SW480 (cell line): ENCODE measurements around the gene CACNB4.

ENCODE experiments used
- DNase-seq: peaks from one replicate; pipeline ENCODE4 v3.0.0-alpha.2; 2016; ENCODE audit warnings: low spot score

The CACNB4 gene

GRCh38 chr2:151853070-151853758 lies 245.6 kb downstream of the CACNB4 start:
- no peak for DNase-seq

- DNase-seq, result no peak
These were observed 246.4 kb downstream of the CACNB4 start for GRCh38 chr2:151852260-151853069.

DNA sequence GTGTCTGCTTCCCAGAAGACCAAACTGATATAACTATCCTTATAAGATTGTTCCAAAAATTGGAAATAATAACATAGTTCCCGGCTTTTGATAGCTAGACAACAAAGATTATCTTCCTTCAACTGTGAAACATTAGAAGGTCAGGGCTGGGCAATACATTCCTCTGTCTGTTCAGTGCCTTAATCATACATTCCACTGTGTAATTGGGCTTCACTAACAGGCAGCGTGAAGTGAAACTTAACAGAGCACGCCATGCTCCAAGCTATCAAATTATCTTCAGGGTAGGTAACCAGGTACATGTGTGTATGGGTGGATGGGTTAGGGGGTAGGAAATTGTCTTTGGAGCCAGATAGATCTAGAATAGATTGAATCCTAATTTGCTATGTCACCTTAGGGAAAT lies 247.1 kb downstream of the CACNB4 start:
- DNase-seq, result peak; percentile 46

- DNase-seq, result no peak
These were observed 249.3 kb downstream of the CACNB4 start for GRCh38 chr2:151849413-151850010.

DNA sequence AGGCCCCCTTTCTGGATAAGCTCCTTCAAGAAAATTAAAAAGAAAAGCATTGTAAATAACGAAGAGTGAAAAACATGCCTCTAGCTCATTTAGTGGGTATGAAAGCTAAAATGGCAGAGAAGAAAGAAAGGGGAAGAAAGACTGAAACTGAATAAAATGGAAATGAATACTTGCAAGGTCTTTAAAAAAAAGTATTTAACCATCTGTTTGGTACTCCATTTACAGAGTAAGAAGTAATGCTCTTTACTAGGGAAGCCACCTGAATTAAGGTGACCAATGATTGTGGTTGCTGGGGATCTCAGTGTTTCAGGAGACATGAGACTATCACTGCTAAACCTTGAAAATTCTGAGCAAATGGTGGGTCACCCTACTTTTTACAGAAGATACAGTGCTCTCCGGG lies 253.0 kb downstream of the CACNB4 start:
- DNase-seq, result no peak

DNA sequence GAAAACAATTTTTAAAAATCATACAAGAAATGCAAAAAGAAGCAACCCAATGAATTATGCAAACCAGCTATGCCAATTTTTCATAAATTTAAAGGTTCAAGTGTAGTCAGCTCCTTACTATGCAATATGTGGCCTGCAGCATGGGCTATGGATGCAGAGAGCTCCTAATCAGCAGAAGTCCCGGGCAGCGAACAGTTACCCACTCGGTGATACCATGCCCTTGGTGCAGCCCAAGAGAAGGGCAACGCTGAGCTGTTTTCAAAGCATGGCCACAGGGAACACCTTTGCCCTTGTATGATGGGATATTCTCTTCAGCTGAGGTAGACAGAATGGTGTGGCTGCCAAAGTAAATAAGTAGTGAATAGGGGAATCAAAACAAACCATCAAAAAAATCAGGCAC lies 253.4 kb downstream of the CACNB4 start:
- DNase-seq, result no peak

- no peak for DNase-seq
These were observed 254.5 kb downstream of the CACNB4 start for GRCh38 chr2:151844211-151844896.

GRCh38 chr2:151843691-151844061 lies 255.2 kb downstream of the CACNB4 start:
- DNase-seq, result no peak

DNA sequence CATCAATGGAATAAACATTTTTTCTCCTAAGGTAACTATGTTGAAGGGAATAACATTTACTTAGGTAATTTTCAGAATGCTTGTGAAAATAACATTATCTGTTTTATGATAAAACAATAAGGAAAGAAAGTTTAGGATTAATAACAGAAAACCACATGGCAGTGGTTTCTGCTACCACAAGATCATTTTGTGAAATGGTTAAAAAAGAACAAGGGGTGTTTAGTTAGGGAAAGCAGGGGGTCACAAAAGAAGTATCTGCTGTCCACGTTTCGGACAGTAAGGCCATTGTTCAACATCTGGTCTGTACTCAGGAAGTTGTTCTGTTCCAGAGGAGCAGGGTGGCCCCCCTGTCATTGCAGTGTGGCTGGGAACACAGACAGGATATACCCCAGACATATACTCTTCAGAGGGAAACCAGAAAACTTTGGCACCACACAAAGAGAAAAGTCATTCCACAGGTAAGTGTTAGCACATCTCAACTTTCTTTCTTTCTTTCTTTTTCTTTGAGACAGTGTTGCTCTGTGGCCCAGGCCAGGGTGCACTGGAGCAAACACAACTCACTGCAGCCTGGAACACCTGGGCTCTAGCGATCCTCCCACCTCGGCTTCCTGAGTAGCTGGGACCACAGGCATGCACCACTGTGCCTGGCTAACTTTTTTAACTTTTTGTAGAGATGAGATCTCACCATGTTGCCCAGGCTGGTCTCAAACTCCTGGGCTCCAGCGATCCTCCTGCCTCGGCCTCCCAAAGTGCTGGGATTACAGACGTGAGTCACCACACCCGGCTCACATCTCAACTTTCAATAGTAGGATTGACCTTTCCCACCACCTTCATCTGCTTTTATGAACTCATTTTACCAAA lies 255.8 kb downstream of the CACNB4 start:
- DNase-seq, result peak; percentile 32

- DNase-seq, result no peak
These were observed 257.8 kb downstream of the CACNB4 start for GRCh38 chr2:151841047-151841424.

DNA sequence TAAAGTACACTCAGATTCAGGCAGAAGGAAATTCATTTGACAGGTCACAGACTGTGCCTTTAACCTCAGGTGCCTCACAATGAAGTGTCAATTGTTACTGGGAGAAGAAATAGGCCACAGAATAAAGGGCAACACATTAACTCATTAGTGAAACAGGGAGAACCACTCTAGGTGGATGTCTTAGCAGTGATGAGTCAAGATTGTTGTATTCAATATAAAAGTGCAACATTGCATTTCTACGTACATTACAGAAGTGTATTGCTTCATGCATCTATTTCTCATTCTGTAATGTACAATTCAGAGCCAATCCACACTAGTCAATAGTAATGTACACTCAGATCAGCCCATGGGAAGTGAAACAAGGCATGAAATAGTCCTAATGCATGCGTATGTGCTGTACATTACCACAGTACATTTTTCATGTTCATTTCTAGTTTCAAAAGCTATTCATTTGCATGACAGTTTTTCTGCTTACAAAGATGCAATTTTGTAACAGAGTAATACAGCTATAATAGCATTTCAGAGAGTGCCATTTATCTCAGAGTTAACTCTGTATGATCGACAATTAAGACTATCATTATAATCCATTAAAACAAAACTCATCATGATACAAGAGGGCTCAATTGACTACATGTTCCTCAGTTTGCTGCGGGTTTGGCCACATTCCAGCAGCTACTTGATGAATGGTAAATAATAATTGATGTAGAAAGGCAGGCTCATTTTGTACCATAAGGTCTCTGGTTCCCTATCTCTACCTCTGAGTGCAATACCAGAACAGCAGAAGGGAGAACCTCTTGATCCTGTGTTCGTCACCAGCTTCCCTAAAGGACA lies 258.4 kb downstream of the CACNB4 start:
- DNase-seq, result no peak

DNA sequence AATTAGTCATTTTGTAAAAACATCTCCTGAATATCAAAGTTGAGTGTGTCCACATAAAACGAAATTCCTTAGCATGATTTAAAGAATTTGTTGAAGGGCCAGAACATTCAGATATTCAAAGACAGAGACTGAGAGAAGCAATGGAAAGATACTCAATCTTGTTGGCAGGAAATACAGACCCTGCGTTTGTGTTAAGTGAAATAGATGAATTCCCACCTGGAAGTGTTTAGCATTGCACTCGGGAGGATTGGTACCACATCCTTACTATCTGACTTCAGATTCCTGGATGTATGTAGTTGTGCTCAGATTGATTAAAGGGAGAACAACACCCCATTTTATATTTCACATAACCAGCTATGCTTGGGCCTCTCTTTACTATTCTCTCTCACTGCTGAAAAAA lies 260.9 kb downstream of the CACNB4 start:
- no peak for DNase-seq

DNA sequence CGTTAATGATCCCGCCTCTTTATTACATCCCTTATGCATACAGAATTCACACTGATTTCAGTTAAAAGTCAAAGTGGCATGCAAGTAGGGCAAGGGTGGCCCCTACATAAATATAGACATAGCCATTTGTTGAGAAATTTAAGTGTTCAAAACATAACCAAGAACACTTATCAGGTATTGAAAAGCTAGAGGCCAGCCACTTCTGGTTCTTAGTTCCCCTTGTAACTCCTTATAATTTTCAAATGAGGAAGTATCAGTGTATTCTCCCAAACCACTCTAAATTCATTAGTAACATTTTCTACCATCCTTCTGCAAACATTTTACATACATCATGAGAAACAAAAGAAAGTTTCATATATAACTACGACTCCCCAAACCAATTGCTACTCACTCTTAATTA lies 264.9 kb downstream of the CACNB4 start:
- no peak for DNase-seq

GRCh38 chr2:151830961-151831360 lies 267.9 kb downstream of the CACNB4 start:
- no peak for DNase-seq

DNA sequence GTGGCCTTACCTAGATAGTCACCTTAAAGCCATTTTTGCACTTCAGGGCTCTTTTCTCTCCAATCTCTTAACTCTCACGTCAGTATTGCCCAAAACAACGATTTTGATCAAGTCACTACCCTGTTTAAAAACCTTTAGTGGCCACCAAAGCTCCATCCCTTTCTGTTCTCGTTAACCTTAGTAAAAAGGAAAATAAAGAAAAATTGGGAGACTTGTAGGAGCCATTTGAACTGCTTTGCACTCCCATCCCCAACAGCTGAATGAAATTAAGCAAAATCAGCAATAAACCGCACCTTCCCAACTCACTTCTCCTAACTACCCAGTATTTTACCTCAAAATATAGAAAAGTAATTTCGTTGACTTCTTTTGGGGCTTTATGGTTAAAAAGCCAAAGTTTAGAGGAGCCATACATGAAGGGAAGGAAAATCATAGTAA lies 269.9 kb downstream of the CACNB4 start:
- no peak for DNase-seq

DNA sequence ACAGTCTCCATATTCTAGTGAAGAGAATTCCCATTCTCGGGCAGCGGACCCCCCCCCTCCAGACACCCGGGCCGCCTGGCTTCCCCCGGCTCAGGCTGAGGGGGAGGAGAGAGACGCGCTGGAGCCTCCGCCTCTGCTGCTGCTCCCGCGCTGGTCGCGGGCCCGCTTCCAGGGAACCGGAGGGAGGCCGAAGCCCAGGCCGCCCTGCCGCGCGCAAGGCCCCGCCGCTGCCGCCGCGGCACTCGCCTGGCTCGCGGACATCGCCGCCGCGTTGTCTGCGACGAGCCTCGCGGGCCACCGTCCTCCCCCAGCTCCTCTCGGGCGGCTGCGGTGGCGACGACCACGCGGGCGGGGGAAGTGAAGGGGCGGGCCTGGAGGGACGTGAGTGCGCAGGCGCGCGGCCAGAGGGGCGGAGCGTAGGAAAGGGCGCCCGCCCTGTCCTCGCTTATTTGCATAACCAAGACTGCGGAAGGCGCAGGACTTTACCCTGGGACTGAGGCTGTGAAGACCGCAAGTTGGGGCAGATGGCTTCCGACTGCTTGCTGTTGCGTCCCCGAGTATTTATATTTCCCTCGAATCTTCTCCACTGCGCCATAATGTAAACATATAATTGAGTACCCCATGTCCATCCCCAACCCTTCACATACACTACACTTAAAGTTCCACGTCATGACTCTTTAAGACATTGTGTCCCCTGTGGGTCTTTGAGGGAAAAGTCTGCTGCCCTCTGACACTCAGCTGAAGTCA lies 270.5 kb downstream of the CACNB4 start, which contains the start of gene ARL5A:
TSS of gene ARL5A (minus strand) at position 279 of the 747 bp plus-strand sequence. CDS start at position 34, 245 bp downstream.
- DNase-seq, result peak; percentile 90

DNA sequence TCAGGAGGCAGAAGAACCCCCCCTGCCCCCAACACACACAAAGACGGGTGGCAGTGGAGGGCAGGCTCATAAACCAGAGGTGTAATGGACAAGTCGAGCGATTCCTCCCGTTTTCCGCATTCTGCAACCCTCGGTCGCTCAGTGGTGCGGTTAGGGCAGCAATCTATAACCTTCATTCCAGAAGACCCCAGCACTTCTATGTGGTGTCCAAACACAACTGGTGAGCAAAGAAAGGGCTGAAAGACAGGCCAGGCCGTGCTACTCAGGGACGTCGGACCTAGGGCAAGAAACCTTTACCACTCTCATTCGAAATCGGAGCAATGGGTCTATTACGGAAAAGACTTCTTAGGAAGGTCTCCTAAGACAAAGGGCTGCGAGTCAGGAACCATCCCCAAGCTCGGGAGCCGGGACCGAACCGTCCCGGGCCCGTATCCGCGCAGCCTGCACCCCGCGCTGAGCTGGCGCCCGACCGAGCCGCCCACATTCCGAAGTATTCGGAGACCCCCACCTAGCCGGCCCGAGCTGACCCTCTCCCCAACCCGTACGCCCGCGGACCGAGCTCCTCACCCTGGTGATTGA lies 271.2 kb downstream of the CACNB4 start:
- peak; percentile 25 for DNase-seq

- DNase-seq, result no peak
These were observed 272.1 kb downstream of the CACNB4 start for GRCh38 chr2:151826737-151827157.

- no peak for DNase-seq
These were observed 274.0 kb downstream of the CACNB4 start for GRCh38 chr2:151824886-151825285.
